ENCODE results near the gene UBLCP1.

Gene UBLCP1

DNA sequence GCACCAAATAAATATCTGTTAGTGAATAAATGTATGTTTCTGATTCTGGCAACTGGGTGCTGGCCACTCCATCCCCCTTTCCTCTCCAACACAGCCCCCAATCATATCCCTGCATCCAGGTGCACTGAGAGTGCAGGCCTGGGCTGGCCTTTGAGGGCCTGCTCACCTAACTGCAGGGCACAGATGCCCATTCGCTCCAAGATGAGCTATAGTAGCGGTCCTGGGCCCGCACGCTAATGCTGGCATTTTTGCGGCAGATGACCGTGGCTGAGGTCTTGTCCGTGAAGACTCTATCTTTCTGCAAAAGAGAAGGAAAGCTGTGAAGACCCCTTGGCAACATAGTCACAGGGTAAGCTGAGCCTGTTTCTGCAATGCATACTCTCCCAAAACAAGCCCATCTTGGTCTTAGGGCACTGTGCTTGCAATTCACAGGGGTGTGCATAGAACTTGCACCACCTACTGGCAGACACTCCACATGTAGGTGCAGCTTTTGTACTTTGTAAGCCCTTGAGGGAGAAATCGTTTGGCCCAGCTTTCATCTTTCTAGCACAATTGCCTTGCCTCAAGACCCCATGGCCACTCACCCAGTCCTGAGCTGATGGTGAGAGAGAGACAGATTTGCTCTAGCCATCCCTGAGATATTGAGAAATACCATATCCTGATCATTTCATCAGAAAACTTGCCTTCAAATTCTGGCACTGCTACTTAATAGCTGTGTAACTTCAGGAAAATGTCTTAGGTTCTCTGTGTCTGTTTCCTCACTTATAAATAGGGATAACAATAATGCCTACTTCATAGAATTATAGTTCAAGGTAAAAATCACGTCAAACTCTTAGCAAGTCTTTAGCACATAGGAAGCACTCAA is 53.7 kb downstream of the UBLCP1 start:
- peak; percentile 23 for DNase-seq

DNA sequence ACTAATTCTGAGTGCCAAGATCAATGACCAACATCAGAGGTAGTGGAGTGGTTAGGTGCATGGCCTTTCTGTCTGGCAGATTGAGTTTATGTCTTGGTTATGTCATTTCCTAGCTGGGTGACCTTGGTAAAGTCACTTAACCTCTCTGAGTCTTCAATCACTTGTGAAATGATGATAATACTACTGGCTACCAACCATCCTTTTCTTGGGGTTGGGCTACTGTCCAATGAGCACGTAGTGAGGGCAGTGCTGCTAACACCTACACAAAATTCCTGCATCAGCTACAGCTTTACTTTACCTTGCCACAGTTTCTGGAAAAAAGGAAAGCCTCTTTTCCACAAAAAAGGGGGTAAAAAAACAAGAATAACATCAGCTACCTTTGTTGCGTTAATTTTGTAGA is 54.8 kb downstream of the UBLCP1 start:
- DNase-seq = no peak

DNA sequence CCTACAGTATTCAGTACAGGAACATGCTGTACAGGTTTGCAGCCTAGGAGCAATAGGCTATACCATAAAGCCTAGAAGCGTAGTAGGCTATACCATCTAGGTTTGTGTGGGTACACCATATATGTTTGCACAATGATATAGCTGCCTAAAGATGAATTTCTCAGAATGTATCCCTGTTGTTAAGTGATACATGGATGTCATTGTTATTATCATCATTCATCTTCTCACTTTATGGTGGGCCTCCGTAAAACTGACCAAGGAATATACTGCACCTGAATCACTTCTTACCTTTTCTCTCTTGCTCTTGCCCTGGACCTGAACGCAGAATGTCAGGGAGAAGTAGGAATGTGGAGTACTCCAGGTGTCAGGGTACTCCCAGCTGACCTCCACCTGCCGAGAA is 55.4 kb downstream of the UBLCP1 start:
- no peak for DNase-seq

DNA sequence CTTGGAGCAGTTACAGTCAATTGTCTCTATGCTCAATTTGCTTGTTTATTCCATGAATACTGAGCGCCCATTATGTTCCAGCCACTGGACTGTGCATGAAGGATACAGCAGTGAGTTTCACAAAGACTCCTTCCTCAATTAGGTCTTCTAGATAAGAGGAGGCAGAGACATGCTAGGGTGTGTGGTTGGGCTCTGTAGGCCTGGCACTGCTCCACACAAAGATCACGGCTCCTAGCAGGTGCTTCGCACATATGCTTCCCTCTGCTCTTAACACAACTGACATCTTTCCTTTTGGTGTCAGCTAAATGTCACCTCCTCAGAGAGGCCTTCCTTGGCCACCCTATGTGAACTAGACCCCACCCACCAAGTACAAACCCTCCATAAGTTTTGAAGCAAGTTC is 56.3 kb downstream of the UBLCP1 start:
- DNase-seq = no peak

DNA sequence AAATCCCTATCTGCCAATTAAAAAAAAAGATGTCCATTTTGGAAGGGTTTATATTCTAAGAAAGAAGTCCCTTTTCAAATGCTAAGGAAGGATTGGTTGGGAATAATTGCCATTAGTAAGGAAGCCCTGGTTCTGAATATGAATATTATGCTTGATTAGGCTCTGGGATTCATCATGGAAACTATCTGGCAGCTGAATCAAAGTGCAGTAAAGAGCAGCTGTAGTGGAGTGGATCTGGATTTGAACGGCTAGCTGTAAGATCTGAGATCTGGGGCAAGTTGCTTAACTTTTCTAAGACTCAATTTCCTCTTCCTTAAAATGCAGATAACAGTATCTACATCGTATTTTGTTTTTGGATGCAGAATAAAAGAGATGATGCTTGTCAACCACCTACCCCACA is 56.7 kb downstream of the UBLCP1 start:
- no peak for DNase-seq

DNA sequence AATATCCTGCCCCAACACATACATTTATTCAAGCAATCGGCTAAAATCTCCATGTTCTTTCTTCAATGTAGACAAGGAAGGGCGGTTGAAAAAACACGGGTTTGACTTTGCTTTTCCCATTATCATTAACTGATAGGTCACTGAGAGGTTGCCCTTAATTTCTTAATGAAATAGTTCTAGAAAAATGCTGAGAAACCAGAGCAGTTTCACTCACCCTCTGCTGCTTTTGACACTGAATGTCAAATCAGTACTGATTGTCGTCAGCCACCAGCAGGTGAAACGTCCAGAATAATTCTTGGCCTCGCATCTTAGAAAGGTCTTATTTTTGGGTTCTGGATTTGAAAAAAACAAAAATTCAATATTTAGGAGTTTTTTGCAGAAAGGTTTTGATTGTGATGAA is 59.1 kb downstream of the UBLCP1 start:
- no peak for DNase-seq

DNA sequence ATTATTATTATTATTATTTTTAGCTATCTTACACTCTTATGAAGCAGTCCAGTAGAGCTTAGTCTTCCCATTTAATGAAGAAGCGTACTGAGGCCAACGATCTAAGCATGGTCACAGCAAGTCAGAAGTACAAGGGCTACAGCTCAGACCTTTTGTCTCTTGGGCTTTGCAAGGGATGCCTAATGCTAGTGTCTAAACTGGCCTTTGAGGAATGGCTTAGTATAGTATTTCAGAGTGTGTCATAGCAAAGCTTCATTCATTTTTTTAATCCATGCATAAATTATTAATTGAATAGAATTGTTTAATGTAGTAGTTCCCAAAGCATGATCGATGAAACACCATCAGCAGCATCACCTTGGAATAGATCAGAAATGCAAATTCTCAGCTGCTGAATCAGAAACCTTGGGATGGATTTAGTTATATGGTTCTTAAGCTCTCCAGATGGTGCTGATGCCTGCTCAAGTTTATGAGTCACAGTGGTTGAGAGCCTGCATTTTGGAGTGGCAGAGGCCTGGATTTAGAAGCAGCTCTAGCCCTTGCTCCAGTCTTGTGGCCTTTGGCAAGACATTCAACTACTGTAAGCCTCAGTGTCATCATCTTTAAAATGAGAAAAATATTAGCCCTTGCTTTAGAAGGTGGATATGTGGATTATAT is 61.1 kb downstream of the UBLCP1 start:
- DNase-seq = no peak

DNA sequence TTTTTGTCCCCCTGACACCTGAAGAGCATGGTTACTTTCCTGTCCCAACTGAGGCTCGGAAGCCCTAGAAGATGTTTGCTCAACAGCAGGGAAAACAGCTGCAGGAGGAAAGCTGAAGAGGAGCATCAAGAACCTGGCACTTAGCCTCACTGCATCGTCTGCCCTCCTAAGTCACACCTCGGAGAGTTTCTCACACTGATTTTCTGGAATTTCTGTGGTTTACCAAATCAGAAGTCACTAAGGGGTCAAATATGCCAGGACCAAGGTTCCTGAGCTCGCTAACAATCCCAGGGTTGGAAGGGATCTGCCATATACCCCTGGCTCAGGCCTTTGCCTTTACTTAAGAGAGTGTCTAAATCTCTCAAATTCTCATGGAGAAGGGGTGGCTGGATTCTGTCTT is 61.9 kb downstream of the UBLCP1 start:
- no peak for DNase-seq

DNA sequence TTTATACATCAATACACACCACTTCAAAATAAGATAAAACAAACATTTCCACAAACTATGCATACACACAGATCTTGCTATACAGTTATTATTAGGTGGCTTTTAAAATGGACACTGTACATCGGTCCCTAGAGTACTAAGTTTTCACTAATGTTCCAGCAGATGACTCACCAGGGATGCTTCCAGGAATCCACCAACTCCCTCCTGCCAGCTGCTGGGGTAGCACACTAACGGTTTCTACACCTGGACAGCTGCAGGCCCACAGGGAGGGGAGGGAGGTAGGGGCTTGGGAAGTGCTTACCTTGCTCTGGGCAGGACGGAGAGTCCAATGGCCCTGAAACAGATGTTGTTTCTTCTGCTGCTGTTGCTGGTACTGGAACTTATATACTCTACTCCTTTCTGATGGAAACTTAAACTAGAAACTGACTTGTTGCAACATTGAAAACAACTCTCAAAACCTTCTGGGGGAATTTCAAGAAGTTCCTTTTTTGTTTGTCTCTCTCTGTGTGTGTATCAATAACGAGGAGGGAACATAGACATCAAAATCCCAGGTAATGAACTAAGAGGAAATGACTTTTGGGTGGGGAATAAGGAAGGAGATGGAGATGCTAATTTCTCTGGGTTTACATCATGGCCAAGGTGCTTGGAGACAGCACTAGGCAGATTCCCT is 67.2 kb downstream of the UBLCP1 start, which contains the start of gene IL12B:
IL12B (minus strand) TSS at position 357 of the 670 bp plus-strand sequence. CDS start 3,705 bp downstream, outside the sequence.
- no peak for DNase-seq

DNA sequence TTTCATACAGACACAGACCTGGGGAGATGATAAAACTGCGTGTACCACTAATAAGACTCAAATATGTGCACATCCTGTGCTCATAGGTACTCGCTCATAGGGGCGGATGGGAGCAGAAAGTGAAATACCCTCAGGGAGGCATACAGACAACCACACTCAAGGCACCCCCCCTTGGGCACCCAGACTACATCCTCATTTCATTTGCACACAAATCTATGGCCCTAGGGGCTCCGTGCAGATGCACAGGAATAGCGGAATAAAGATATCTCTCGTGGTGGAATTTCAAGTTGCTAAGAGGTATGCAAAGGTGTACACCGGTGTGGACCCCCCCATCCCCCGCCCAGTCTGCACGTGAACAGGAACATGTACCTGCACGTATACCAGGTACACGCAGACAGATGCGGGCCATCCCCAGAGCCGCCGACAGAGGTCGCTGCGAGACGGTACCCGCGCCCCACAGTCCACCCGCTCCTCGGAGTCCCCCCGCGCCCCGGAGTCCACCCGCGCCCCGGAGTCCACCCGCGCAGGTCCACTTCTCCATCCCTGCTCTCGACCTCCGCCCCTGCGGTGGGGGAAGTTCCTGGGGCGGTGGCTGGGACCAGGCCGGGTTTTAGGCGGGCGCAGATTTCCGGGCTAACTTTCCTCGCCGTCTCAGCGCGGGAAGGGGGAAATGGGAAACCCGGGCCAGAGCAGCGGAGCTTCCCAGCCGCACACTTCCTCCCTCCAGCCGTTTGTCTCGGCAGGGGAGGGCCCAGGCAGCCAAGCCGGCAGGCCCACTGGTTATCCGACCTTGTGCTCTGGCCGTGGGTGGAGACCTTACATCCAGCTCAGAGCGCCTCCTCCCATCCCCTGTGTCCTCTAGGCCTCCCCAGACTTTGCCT is 68.2 kb downstream of the UBLCP1 start:
- DNase-seq = peak; percentile 73

DNA sequence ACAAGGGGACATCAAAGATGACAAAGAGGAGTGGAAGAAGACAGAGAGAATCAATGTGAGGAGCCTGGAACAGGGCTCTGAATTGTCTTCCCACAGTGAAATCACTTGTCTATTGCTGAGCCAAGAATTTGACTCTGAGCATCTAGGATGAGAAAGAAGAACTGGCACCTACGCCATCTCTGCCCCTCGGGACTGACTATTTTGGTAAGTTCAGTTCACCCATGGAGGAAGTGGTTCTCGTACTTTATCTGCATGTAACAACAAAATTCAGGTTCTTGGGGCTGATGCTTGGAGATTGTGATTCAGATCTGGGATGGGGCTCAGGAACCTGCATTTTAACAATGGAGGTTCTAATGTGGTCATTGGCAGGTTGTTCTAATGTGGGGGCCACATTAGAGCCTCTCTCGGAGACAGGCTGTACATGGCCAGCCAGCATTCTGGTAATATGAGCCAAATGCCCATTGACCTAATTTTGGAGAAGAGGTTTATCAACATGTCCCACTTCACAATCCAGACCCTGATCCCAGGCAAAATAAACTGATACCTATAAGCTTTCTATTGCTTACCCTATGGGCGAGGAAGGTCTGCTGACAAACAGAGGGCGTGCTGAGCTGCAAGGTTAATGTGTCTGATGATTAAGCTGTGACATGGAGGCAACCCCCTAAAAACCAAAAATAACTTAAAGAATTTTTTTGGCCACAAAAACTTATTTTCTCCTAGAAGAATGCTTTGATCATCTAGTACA is 69.9 kb downstream of the UBLCP1 start:
- no peak for DNase-seq

DNA sequence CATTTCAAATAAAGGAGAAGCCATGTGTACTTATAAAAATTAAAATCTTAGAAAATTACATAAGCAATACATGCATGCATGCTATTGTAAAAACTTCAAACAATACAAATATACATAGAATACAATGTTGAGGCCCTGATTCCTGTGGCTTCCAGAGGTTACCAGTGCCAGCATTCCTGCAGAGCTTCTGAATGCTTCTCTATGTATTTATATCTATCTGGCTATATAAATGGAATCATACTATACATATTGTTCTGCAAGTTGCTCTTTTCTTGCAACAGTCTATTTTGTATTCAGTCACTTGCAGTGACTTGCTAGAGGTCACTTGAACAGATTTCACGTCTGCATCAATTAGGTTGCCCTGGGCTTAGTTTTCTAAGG is 70.4 kb downstream of the UBLCP1 start:
- no peak for DNase-seq

All from activated gamma-delta T cell treated with Interleukin-2 at 50 U/mL for 16 hours (primary cell).